ENCODE data around the gene RABL2A. TPM values are rescaled to one million over a fixed set of nuclear protein-coding genes. Genes with fewer than 3 reads are reported as not detected.
"Not testable (repeated sequence)": the region's sequence is repeated elsewhere in the genome, so short reads cannot be mapped to it uniquely, and the experiment has no call there.

Gene RABL2A
- total RNA-seq (2022) (25.6 and 29.6 TPM in 2 replicates), Bru-seq, nascent RNA (percentile 64 among the genes with signal in this experiment), BruChase-seq, experiment 1, labeled RNA remaining after a 6-hour chase (percentile 64 among the genes with signal in this experiment), BruChase-seq, experiment 2, labeled RNA remaining after a 2-hour chase (percentile 69 among the genes with signal in this experiment)
- long read RNA-seq, partial matches to known transcripts, result 7 of 16 reads
- long read RNA-seq, other reads (novel, unspliced or antisense), result 7 of 16 reads

DNA sequence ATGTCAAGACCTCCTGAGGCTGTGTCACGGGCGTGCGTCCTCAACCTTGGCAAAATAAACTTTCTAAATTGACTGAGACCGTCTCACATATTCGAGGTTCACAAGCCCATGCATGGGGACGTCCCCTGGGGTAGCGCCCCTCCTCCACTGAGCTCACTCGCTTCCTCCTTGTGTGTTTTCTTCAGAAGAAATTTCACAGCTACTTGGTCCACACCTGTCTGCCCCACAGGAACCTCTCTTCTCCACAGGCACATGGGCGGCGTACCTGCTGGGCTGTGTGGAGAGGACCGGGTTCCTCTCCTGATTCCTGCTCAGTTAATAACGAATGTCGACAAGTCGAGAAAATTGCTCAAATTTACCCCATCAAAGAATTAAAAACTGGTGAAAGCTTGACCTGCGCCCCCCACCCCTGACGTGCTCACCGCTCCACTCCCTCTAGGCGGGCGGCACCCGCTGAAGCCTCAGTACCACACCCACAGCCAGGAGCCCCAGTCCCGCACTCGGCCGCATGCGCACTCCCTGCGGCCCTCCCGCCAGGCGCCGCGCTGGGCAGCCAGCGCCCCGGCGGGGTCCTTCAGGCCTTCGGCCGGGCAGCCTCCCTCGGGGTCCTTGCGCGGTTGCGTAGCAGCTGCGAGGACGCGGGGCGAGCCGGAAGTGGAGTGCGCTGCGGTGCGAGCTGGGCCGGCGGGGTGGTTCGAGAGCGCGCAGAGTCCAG is at the start of gene RABL2A:
Gene RABL2A, plus strand, starts transcription at position 651 of the 715 bp plus-strand sequence. CDS start 1,341 bp downstream, outside the sequence.
- TSS peak; percentile 89 for BruUV-seq (replicated peaks)
- CTCF ChIA-PET, result not testable (repeated sequence)

GRCh38 chr2:113578508-113578907 is 48.6 kb upstream of the RABL2A start:
- DNase-seq; H3K27ac Mint-ChIP-seq (ENCODE audit: unreplicated experiment); H3K36me3 Mint-ChIP-seq (ENCODE audit: insufficient read depth, unreplicated experiment); CTCF ChIA-PET; BruUV-seq (replicated peaks); H3K9me3 Mint-ChIP-seq (ENCODE audit: low read depth, unreplicated experiment); intact Hi-C loops (cut with micrococcal nuclease; ENCODE audit: unreplicated experiment); H3K4me3 Mint-ChIP-seq (ENCODE audit: low read depth, unreplicated experiment): not testable (repeated sequence)
- peaks cover 27% of the 10 kb centered on the region for H3K27me3 Mint-ChIP-seq (ENCODE audit: unreplicated experiment)
- peaks cover 16% of the 10 kb centered on the region for H3K4me1 Mint-ChIP-seq (ENCODE audit: low read depth, unreplicated experiment)

More for the DNA sequence above, at the start of gene RABL2A:
- Mint-ChIP-seq H3K36me3 (ENCODE audit: insufficient read depth, unreplicated experiment) (peaks cover 20% of the 10 kb centered on the region), H3K4me3 (ENCODE audit: low read depth, unreplicated experiment) (peak within 1 kb of the TSS; percentile 88), H3K27ac (ENCODE audit: unreplicated experiment) (peak within 1 kb of the TSS; percentile 71)
- H3K27me3 Mint-ChIP-seq (ENCODE audit: unreplicated experiment); intact Hi-C loops (cut with micrococcal nuclease; ENCODE audit: unreplicated experiment); H3K9me3 Mint-ChIP-seq (ENCODE audit: low read depth, unreplicated experiment); H3K4me1 Mint-ChIP-seq (ENCODE audit: low read depth, unreplicated experiment): not testable (repeated sequence)
- DNase-seq, result peak; percentile 88

DNA sequence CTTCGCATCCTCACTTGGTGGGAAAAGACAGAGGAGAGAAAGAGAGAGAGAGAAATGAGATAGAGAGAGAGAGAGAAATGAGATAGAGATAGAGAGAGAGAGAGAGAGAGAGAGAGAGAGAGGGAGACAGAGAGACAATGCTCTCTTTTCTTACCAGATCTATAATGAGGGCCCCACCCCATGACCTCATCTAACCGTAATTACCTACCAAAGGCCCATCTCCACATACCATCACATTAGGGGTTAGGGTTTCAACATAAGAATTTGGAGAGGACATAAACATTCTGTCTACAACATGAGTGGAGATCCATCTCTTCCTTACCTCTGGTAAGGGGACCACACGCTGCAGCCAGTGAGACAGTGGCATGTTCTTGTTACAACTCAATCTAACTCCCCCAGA is 44.6 kb upstream of the RABL2A start:
- Mint-ChIP-seq H3K27ac (ENCODE audit: unreplicated experiment) (peak overlapping the region; percentile 47), H3K27me3 (ENCODE audit: unreplicated experiment) (peaks cover 14% of the 10 kb centered on the region), H3K4me3 (ENCODE audit: low read depth, unreplicated experiment) (peak overlapping the region; percentile 48), H3K4me1 (ENCODE audit: low read depth, unreplicated experiment) (peaks cover 18% of the 10 kb centered on the region), H3K36me3 (ENCODE audit: insufficient read depth, unreplicated experiment) (peaks cover 10% of the 10 kb centered on the region)
- CTCF ChIA-PET; intact Hi-C loops (cut with micrococcal nuclease; ENCODE audit: unreplicated experiment); H3K9me3 Mint-ChIP-seq (ENCODE audit: low read depth, unreplicated experiment); DNase-seq; BruUV-seq (replicated peaks): not testable (repeated sequence)

- Mint-ChIP-seq H3K27me3 (ENCODE audit: unreplicated experiment) (peaks cover 14% of the 10 kb centered on the region), H3K4me1 (ENCODE audit: low read depth, unreplicated experiment) (peaks cover 18% of the 10 kb centered on the region), H3K27ac (ENCODE audit: unreplicated experiment) (peak overlapping the region; percentile 68), H3K36me3 (ENCODE audit: insufficient read depth, unreplicated experiment) (peaks cover 10% of the 10 kb centered on the region), H3K4me3 (ENCODE audit: low read depth, unreplicated experiment) (peak overlapping the region; percentile 86)
- BruUV-seq (replicated peaks); CTCF ChIA-PET; H3K9me3 Mint-ChIP-seq (ENCODE audit: low read depth, unreplicated experiment); intact Hi-C loops (cut with micrococcal nuclease; ENCODE audit: unreplicated experiment): not testable (repeated sequence)
- peak; percentile 83 for DNase-seq
Observed at GRCh38 chr2:113583521-113584225, 43.4 kb upstream of the RABL2A start.

GRCh38 chr2:113584311-113585092 is 42.6 kb upstream of the RABL2A start:
- peak overlapping the region; percentile 86 for H3K4me3 Mint-ChIP-seq (ENCODE audit: low read depth, unreplicated experiment)
- H3K9me3 Mint-ChIP-seq (ENCODE audit: low read depth, unreplicated experiment); DNase-seq; H3K27ac Mint-ChIP-seq (ENCODE audit: unreplicated experiment); CTCF ChIA-PET; intact Hi-C loops (cut with micrococcal nuclease; ENCODE audit: unreplicated experiment): not testable (repeated sequence)
- H3K27me3 Mint-ChIP-seq (ENCODE audit: unreplicated experiment), result peaks cover 14% of the 10 kb centered on the region
- TSS peak; percentile 77 for BruUV-seq (replicated peaks)
- peaks cover 10% of the 10 kb centered on the region for H3K36me3 Mint-ChIP-seq (ENCODE audit: insufficient read depth, unreplicated experiment)
- H3K4me1 Mint-ChIP-seq (ENCODE audit: low read depth, unreplicated experiment), result peaks cover 18% of the 10 kb centered on the region

DNA sequence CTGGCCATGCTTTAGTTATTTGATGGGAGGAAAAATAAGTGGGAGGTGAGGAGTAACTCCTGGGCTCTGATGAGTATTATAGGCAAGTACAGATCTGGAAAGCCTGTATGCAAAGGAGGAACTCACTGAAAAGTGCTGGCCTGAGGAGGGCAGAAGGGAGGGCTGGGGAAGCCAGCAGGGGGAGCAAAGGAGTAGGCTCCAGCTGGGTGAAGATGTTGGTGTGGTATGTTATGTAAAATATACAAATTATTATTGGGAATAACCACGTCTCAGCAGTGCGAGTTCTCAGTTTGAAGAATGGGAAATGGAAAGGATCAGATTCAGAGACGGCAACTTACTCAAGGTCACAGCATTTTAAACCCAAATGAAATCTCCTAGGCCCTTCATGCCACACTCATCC is 39.9 kb upstream of the RABL2A start:
- peak; percentile 75 for DNase-seq
- intact Hi-C loops (cut with micrococcal nuclease; ENCODE audit: unreplicated experiment); H3K27me3 Mint-ChIP-seq (ENCODE audit: unreplicated experiment); H3K27ac Mint-ChIP-seq (ENCODE audit: unreplicated experiment); BruUV-seq (replicated peaks); H3K4me3 Mint-ChIP-seq (ENCODE audit: low read depth, unreplicated experiment); H3K9me3 Mint-ChIP-seq (ENCODE audit: low read depth, unreplicated experiment); CTCF ChIA-PET: not testable (repeated sequence)
- Mint-ChIP-seq H3K4me1 (ENCODE audit: low read depth, unreplicated experiment) (peaks cover 15% of the 10 kb centered on the region), H3K36me3 (ENCODE audit: insufficient read depth, unreplicated experiment) (peaks cover 10% of the 10 kb centered on the region)
- TF ChIP-seq CTCF (IDR thresholded peaks at IDR 0.05; ENCODE audit: unreplicated experiment), result peak; percentile 67

GRCh38 chr2:113589591-113589990 is 37.5 kb upstream of the RABL2A start:
- DNase-seq; H3K27me3 Mint-ChIP-seq (ENCODE audit: unreplicated experiment); H3K36me3 Mint-ChIP-seq (ENCODE audit: insufficient read depth, unreplicated experiment); CTCF ChIA-PET; H3K4me1 Mint-ChIP-seq (ENCODE audit: low read depth, unreplicated experiment); H3K27ac Mint-ChIP-seq (ENCODE audit: unreplicated experiment); BruUV-seq (replicated peaks); H3K4me3 Mint-ChIP-seq (ENCODE audit: low read depth, unreplicated experiment); intact Hi-C loops (cut with micrococcal nuclease; ENCODE audit: unreplicated experiment); H3K9me3 Mint-ChIP-seq (ENCODE audit: low read depth, unreplicated experiment): not testable (repeated sequence)

- H3K27ac Mint-ChIP-seq (ENCODE audit: unreplicated experiment); H3K4me1 Mint-ChIP-seq (ENCODE audit: low read depth, unreplicated experiment); H3K4me3 Mint-ChIP-seq (ENCODE audit: low read depth, unreplicated experiment); CTCF ChIA-PET; H3K36me3 Mint-ChIP-seq (ENCODE audit: insufficient read depth, unreplicated experiment); H3K27me3 Mint-ChIP-seq (ENCODE audit: unreplicated experiment); BruUV-seq (replicated peaks); intact Hi-C loops (cut with micrococcal nuclease; ENCODE audit: unreplicated experiment); DNase-seq; H3K9me3 Mint-ChIP-seq (ENCODE audit: low read depth, unreplicated experiment): not testable (repeated sequence)
Observed at GRCh38 chr2:113591926-113592325, 35.1 kb upstream of the RABL2A start.
